BJ (cell line): ENCODE measurements around the gene MYBL2. TPM values are rescaled to one million over a fixed set of nuclear protein-coding genes. Genes with fewer than 3 reads are reported as not detected.

Source experiments
- CTCF ChIA-PET: fragments of 350-600 bp; formaldehyde crosslinking; extraction: SDS; loops from one replicate; lab custom pipeline; 2021; ENCODE audit warnings: antibody characterized with exemption, inconsistent platforms; lab: Yijun Ruan, JAX
- POLR2A ChIA-PET: fragments of 300-600 bp; sonication (Branson Sonifier 250); formaldehyde crosslinking; extraction: SDS; loops from one replicate; lab custom pipeline; 2021; ENCODE audit warnings: antibody characterized with exemption; lab: Charles Lee
- DNase-seq: peaks from one replicate; pipeline ENCODE4 v3.0.0-alpha.2; 2011; ENCODE audit warnings: low read depth
- H3K27me3 ChIP-seq: 2 replicates; pipeline ENCODE4 v1.6.0; 2011; ENCODE audit warnings: low read length; ENCODE audit not compliant: control insufficient read depth, insufficient read depth
- H3K36me3 ChIP-seq: 2 replicates; pipeline ENCODE4 v1.5.1; 2011; ENCODE audit warnings: low read length; ENCODE audit not compliant: control insufficient read depth, insufficient read depth
- H3K4me3 ChIP-seq: 2 replicates; pipeline ENCODE4 v1.5.1; 2011; ENCODE audit warnings: low read depth, mild to moderate bottlenecking, control low read depth, low read length
- CTCF ChIP-seq: IDR thresholded peaks from 2 replicates; pipeline ENCODE4 v1.5.1; 2011; ENCODE audit warnings: low read depth, mild to moderate bottlenecking, control low read depth, inconsistent platforms, low read length, moderate library complexity; ENCODE audit not compliant: insufficient read depth
- polyA plus RNA-seq: library from polyadenylated mRNA; depleted of rRNA; stranded (reverse); fragments of >200 nt; gene quantifications from 2 replicates; pipeline ENCODE4 v1.2.3, GENCODE V29; 2011

The MYBL2 gene
- polyA plus RNA-seq, 1 experiment = 9.8 TPM

GRCh38 chr20:43722153-43722505, 55.2 kb downstream of the MYBL2 start:
- Histone ChIP-seq H3K4me3 (no peak overlapping the region), H3K36me3 (no peaks in the 10 kb centered on the region), H3K27me3 (no peaks in the 10 kb centered on the region)
- no peak for TF ChIP-seq CTCF
- CTCF ChIA-PET = interaction anchor here (0.5 kb wide), 1 partner anchor 15 kb away, joined by 3 read pairs; no protein-coding TSS in a partner anchor
- POLR2A ChIA-PET = no interaction called here
- DNase-seq = no peak

GRCh38 chr20:43723186-43723585, 56.3 kb downstream of the MYBL2 start:
- POLR2A ChIA-PET = no interaction called here
- H3K36me3 ChIP-seq = no peaks in the 10 kb centered on the region
- peak; percentile 7 for DNase-seq
- CTCF ChIA-PET = interaction anchor here (1.1 to 1.2 kb wide), 2 partner anchors 14 to 27 kb away, joined by 3 read pairs; no protein-coding TSS in a partner anchor
- no peak overlapping the region for H3K4me3 ChIP-seq
- TF ChIP-seq CTCF = no peak
- no peaks in the 10 kb centered on the region for H3K27me3 ChIP-seq

GRCh38 chr20:43723735-43724134, 56.8 kb downstream of the MYBL2 start:
- no peak for TF ChIP-seq CTCF
- Histone ChIP-seq H3K36me3 (no peaks in the 10 kb centered on the region), H3K27me3 (no peaks in the 10 kb centered on the region), H3K4me3 (no peak overlapping the region)
- no peak for DNase-seq
- POLR2A ChIA-PET = no interaction called here
- CTCF ChIA-PET = interaction anchor here (1.1 to 1.2 kb wide), 2 partner anchors 13 to 26 kb away, joined by 3 read pairs; no protein-coding TSS in a partner anchor

- no peaks in the 10 kb centered on the region for H3K36me3 ChIP-seq
- TF ChIP-seq CTCF = no peak
- ChIA-PET CTCF (interaction anchor here (0.6 to 1.1 kb wide), 2 partner anchors 26 to 1198 kb away, joined by 3 read pairs; no protein-coding TSS in a partner anchor), POLR2A (no interaction called here)
- no peak for DNase-seq
- H3K27me3 ChIP-seq = no peaks in the 10 kb centered on the region
- no peak overlapping the region for H3K4me3 ChIP-seq
Measured at GRCh38 chr20:43724383-43724782, 57.5 kb downstream of the MYBL2 start.

- no peaks in the 10 kb centered on the region for H3K27me3 ChIP-seq
- ChIA-PET POLR2A (no interaction called here), CTCF (no interaction called here)
- H3K4me3 ChIP-seq = no peak overlapping the region
- DNase-seq = no peak
- TF ChIP-seq CTCF = no peak
- H3K36me3 ChIP-seq = no peaks in the 10 kb centered on the region
Measured at GRCh38 chr20:43725666-43726065, 58.8 kb downstream of the MYBL2 start.
